ENCODE results near the gene ATXN7L1. TPM values are rescaled to one million over a fixed set of nuclear protein-coding genes. Genes with fewer than 3 reads are reported as not detected.

The ATXN7L1 gene
- total RNA-seq, 4 donors from 2014 or later, result 30.8 to 45.8 (median 39.3) TPM

GRCh38 chr7:105814481-105814880 lies 61.9 kb downstream of the ATXN7L1 start:
- H3K27me3 ChIP-seq, result no peaks in the 10 kb centered on the region
- no peak overlapping the region for H3K27ac ChIP-seq
- no peaks in the 10 kb centered on the region for H3K36me3 ChIP-seq
- H3K4me3 ChIP-seq, result no peak overlapping the region
- no peaks in the 10 kb centered on the region for H3K9me3 ChIP-seq
- DNase-seq, result no peak
- peaks cover 0 to 8% (median 0%) of the 10 kb centered on the region in 4 donors for H3K4me1 ChIP-seq
- TF ChIP-seq, protein P1, sequence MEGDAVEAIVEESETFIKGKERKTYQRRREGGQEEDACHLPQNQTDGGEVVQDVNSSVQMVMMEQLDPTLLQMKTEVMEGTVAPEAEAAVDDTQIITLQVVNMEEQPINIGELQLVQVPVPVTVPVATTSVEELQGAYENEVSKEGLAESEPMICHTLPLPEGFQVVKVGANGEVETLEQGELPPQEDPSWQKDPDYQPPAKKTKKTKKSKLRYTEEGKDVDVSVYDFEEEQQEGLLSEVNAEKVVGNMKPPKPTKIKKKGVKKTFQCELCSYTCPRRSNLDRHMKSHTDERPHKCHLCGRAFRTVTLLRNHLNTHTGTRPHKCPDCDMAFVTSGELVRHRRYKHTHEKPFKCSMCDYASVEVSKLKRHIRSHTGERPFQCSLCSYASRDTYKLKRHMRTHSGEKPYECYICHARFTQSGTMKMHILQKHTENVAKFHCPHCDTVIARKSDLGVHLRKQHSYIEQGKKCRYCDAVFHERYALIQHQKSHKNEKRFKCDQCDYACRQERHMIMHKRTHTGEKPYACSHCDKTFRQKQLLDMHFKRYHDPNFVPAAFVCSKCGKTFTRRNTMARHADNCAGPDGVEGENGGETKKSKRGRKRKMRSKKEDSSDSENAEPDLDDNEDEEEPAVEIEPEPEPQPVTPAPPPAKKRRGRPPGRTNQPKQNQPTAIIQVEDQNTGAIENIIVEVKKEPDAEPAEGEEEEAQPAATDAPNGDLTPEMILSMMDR (IDR thresholded peaks at IDR 0.05), result no peak

DNA sequence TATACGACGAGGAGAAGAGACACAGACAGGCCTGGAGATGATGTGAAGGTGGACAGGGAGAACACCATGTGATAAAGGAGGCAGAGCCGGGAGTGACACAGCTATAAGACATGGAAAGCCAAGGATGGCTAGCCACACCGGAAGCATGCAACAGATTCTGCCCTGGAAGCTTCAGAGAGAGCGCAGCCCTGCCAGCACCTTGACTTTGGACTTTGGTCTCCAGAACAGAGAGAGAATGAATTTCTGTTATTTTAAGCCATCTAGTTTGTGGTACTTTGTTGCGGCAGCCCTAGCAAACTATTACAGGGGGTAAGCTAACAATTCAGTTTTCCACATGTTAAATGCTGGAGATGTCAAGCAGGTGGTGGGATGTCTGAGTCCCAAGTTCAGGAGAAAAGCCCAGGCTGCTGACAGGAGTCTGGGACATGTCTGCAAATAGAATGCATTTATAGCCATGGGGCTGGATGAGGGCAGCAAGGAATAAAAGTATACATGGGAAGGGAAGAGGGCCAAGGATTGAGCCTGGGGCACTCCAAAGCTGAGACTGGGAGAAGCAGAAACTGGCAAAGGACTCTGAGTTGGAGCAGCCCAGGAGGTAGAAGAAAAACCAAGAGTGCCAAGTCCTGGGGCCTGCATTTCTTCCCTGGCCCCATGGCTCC lies 65.1 kb downstream of the ATXN7L1 start:
- Histone ChIP-seq H3K9me3 (no peaks in the 10 kb centered on the region), H3K4me3 (no peak overlapping the region), H3K27ac (no peak overlapping the region), H3K27me3 (no peaks in the 10 kb centered on the region), H3K4me1 (peaks cover 0 to 10% (median 1%) of the 10 kb centered on the region in 4 donors), H3K36me3 (no peaks in the 10 kb centered on the region)
- TF ChIP-seq POLR2A (IDR thresholded peaks at IDR 0.05), result no peak
- TF ChIP-seq, protein P1 (IDR thresholded peaks at IDR 0.05), result no peak
- peak in 1 of 3 donors; percentile 55 for DNase-seq

GRCh38 chr7:105810556-105810955 lies 65.8 kb downstream of the ATXN7L1 start:
- Histone ChIP-seq H3K27ac (no peak overlapping the region), H3K4me3 (no peak overlapping the region), H3K27me3 (no peaks in the 10 kb centered on the region), H3K9me3 (no peaks in the 10 kb centered on the region), H3K36me3 (no peaks in the 10 kb centered on the region), H3K4me1 (peaks cover 0 to 10% (median 1%) of the 10 kb centered on the region in 4 donors)
- no peak for DNase-seq
- no peak for TF ChIP-seq POLR2A (IDR thresholded peaks at IDR 0.05)
- TF ChIP-seq, protein P1 (IDR thresholded peaks at IDR 0.05), result no peak

- TF ChIP-seq POLR2A (IDR thresholded peaks at IDR 0.05), result no peak
- TF ChIP-seq, protein P1 (IDR thresholded peaks at IDR 0.05), result no peak
- no peaks in the 10 kb centered on the region for H3K36me3 ChIP-seq
- peaks cover 0 to 10% (median 1%) of the 10 kb centered on the region in 4 donors for H3K4me1 ChIP-seq
- H3K4me3 ChIP-seq, result no peak overlapping the region
- no peaks in the 10 kb centered on the region for H3K9me3 ChIP-seq
- peak overlapping the region in 1 of 4 donors; percentile 34 for H3K27ac ChIP-seq
- no peaks in the 10 kb centered on the region for H3K27me3 ChIP-seq
- DNase-seq, result peak in 2 of 3 donors; percentile 69 to 84
These were observed 67.5 kb downstream of the ATXN7L1 start for GRCh38 chr7:105808703-105809590.

DNA sequence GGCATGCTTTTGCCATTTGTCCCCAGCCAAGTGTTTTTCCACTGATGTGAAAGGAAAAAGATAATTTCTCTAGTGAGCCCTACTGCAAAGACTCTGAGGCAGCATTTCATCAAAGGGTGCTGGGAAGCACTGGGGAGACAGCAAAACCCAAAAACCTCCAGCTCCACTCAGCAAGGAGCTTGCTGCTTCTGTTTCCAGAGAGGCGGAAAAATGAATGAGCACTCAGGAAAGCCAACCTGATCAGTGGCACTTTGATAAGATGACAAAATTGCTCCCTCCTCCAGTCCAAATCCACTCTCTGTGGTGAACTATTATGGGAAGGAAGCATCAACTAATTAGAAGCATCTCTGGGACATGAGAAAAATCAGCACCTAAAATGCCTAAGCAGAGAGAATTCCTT lies 68.2 kb downstream of the ATXN7L1 start:
- no peaks in the 10 kb centered on the region for H3K9me3 ChIP-seq
- peaks cover 0 to 10% (median 1%) of the 10 kb centered on the region in 4 donors for H3K4me1 ChIP-seq
- H3K36me3 ChIP-seq, result no peaks in the 10 kb centered on the region
- no peak overlapping the region for H3K4me3 ChIP-seq
- H3K27me3 ChIP-seq, result no peaks in the 10 kb centered on the region
- TF ChIP-seq, protein P1 (IDR thresholded peaks at IDR 0.05), result no peak
- TF ChIP-seq POLR2A (IDR thresholded peaks at IDR 0.05), result no peak
- no peak overlapping the region for H3K27ac ChIP-seq
- DNase-seq, result no peak

All from Peyer's patch (tissue), 4 donors.